ENCODE results near the gene SEMA5A.

SEMA5A gene

DNA sequence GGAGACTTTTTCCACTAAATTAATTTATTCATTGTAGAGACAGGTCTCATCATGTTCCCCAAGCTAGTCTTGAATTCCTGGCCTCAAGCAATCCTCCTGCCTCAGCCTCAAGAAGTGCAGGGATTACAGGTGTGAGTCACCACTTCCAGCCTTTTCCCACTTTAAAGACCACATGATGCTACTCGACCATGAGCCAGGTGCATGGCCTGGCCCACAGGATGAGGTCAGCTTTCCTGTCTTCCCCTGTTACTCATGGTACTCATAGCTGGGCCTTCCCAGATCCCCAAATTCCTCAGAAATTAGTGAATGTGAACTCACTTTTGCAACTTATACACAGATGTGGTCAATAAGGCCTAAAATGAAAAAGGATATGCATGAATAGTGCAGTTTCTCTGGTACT is 395.9 kb downstream of the SEMA5A start:
- no peak for DNase-seq

DNA sequence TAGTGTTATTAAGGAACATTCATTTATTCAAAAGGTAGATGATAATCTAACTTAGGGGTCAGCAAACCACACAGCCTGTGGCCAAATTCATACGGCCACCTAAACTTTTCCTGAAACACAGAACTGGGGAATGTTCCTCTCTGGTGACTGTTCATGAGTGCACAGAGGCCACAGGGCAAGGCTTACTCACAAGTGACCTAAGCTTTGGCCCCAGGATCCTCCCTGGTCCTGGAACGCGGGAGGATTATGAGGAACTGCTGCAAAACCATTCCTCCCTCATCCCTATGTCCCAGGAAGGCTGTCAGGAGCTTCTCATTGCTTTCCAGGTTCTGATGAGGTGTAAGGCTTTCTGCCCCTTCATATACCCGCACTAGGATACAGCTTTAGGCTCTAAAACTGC is 397.6 kb downstream of the SEMA5A start:
- no peak for DNase-seq

DNA sequence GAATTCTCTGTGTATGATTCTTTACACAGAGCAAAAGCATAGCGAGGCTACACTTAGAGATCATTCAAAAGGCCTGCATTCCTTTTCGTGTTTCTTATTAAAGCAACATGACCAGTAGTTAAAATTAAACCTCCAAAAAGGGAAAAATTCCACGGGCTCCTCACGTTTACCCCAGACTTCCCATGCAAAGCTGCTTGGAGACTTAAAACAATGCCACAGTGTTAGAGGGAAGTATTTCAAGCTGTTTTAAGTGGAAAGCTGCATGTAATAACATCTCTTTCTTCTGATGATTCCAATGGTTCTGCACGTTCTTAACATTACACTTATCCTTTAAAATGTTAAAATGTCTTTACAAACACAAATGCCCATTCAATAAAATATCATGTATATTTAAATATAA is 405.2 kb downstream of the SEMA5A start:
- DNase-seq, result no peak

DNA sequence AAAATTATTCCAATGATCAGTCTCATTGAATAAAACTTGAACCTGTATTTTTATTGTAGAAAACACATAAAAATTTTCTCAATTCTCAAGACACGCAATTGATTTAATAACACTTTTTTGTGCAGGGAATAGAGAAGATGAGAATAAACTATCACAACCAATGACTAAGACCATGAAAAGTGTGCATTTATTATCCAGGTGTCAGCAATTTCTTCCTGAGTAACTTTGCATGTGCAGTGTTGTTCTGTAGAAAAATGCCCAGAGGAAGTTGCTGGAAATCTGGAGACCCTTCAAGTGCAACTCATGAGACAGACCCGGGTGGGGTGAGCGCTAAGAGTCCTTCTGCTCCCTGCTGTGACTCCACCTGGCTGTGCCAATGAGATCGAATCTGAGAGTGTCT is 405.7 kb downstream of the SEMA5A start:
- no peak for DNase-seq

DNA sequence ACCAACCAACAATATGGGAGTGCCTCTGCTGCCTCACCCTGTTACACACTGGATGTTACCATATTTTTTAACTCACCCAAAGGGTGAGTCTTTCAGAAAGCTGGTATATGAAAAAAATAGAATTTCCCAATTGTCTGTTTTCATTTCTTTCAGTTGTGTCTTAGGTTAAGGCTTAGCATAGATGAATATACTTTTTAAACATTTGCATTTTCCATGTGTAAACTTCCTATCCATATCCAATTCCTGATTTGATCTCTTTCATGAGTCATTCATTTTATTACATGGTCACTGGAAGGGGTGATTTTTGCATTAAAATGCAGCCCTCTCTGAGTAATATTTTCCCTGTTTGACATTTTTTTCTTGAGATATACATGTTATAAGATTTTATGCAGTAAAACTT is 406.5 kb downstream of the SEMA5A start:
- no peak for DNase-seq

DNA sequence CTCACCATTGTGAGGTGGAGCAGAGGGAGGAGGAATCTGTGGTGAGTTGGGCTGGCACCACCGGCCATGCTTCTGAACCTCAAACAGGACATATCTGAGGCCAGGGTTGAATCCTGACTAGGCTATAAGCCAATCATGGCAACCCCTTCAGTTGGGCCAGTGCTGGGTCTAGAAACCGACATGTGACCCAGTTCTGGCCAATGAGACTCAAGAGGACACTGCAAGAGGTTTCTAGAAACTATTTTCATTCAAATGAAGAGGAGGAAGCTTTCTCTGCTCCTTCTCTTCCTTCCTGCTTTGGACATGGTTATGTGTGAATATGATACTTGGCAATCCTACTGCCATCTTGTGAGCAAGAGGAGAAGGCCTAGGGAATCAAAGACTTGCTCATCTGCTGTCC is 417.7 kb downstream of the SEMA5A start:
- no peak for DNase-seq

DNA sequence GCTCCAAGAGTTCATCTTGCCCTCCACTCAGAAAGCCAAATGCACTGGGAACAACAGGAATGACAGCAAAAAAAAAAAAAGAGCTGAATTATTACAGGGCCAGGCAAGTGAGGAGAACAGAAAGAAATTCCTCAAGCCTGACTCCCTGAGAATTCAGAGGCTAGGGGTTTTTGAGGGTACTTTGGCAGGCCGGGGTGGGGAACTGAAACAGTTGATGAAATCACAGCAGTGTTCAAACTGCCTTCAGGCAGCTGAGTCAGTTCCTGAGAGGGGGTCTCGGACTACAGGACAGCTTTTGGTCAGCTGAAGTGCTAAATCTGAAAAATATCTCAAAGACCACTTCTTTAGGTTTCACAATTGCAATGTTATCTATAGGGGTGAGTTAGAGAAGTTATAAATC is 419.4 kb downstream of the SEMA5A start:
- no peak for DNase-seq

DNA sequence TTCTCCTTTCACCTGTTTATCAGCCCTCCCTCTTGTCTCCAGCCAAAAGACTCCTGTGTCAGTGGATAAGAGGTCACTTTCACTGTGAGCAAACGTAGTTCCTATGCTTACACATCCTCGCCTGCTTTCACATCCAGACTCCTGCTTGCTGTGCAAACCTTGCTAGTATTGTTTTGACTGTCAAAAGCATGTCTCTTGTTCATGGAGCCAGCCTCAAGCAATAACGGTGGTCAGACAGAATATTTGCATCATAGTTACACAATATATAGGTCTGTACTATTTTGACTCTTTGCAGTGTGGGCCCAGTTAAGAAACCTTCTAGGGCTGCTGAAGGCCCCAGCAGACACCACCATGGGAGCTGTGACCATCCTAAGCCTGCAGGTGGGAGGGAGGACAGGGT is 420.0 kb downstream of the SEMA5A start:
- no peak for DNase-seq

DNA sequence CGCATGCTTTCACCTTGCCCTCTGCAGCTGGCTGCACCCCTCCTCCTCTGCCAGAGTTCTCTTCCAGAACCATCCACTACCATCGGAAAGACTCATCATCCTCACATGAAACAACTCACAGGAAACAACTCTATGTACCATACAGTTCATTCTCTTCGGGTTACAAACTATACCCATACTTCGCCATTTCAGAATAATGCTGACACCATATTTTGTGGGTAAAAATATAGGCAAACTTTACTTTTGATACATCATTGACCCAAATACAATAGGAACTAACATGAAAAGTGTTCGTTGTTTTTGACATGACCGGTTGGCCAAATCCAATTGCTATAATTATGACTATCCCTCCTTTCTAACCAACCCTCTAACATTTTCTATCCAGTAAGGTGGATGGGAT is 421.0 kb downstream of the SEMA5A start:
- no peak for DNase-seq

DNA sequence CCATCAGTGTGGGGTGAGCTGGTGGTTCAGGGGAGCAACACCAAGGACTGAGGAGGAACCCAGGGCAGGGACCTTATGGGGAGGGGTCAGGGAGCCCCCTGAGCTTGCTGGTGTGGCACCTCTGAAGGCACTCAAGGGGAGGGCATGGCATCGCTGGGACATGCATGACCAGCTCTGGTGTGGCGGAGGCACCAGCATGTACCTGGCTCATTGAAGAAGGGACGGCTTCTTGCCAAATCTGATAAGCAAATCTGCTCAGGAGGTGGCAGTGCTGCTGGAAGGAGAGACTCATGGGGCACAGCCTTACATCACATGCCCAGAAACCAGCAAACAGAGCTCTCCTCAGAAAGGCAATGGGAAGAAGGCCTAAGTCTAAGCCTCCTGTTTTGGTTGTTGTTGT is 421.8 kb downstream of the SEMA5A start:
- DNase-seq, result no peak

DNA sequence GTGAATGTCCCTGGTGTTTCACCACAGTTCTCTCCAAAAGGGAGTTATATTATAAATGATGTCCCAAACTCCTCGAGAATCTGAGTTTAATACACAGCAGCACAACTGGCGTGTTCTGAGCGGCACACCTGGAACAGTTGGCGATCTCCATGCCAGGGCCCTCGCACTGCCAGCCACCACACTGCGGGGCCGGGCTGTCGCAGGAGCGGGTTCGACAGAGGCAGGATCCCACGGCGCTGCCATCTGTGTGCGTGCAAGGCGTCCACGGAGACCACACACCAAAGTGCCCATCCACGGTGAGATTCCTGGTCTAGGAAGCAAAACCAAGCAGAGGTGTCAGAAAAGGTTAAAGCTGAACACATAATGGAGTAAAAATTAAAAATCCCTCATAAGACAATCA is 423.3 kb downstream of the SEMA5A start:
- no peak for DNase-seq

DNA sequence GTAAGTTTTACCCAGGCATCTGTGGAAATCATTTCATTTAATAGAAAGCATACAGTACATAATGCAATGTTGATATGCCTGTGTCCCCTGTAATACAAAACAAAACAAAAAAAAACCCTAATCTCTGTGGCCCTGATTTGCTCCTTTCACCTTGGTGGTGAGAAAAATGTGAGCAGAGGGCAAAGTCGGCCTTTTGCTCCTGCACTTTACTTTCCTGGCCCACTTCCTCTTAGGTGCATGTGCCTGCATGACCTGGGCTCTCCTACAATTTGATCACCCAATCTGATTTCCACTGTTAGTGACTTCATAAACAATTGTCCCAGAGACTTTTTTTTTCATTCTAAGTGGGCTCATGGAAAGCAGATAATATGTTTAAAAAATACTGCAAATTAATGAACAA is 424.3 kb downstream of the SEMA5A start:
- DNase-seq, result no peak

DNA sequence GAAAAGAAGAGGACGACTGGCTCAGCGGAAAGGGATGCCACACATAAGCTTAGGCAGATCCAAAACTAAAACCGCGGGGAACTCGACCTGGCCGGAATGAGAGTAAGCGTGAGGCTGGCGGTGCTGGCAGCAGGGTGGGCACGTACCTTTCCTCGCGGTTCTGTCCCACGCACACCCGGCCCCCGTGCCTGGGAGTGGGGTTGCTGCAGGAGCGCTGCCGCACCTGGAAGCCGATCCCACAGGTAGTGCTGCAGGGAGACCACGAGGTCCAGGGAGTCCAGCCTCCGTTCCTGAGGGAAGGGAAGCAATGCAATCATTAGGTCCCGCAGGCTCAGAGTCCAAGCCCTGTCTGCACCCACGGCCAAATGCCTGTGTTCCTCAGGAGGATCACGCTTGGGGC is 427.0 kb downstream of the SEMA5A start:
- DNase-seq, result no peak

DNA sequence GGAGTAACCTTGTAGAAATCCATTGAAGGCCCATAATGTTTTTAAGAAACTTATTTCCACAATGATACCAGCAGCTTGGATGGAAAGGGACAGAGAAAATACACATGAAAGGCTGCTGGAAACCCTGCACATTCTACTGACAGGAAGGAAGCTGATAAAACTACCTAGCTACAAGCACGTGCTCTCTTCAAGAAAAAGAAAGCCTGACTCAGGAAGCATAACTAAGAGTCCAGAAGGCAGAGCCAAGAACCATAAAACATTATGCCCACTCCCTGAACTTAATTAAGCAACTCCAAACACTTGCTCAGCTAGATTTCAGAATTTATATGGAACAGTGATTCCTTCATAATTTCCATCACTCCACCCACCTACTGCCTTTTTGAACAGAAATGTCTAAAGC is 430.8 kb downstream of the SEMA5A start:
- DNase-seq, result no peak

DNA sequence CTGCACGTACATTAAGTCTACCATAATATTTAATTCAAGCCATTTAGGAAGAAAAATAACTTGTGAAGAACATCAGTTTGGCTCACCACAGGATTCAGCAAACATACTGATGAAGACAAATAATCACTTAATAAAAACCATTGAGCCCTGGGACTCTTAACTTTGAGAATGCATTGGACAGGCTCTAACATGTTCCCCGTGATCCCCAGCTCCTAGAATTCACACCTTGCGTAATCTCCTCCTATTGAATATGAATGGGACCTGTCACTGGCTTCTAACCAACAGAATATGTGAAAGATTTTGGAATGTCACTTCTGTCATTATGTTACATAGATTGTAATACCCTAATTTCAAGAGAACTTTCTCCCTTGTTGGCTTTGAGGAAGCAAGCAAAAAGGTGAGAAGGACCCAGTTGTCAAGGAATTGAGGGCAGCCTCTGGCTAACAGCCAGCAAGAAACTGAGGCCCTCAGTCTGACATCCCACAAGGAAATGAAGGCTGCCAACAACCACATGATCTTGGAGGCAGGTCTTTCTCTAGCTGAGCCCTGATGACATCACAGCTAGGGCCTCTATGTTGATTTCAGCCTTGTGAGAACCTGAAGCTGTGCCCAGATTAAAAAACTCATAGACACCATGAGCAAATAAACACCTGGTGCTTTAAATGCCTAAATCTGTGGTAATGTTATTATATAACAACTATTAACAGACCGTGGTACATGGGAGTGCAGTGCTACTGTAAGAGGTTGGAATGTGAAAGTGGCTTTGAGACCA is 433.2 kb downstream of the SEMA5A start:
- no peak for DNase-seq

DNA sequence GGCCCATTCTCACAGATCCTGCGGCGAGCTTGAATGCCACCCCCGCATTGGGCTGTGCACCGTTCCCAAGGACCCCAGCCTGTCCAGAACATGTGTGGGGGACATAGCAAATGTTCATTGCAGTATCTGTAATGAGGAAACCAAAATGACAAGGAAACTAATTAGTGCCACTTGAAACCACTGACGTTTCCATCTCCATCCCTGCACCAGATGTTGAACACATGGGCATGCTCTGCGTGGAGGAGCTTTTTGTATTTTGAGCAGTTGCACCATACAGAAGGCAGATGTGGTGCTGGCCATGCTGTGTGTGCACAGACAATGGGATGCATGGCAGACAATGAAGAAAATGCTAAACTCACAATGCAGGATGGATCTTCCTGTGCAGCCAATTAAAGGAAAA is 437.7 kb downstream of the SEMA5A start:
- no peak for DNase-seq

DNA sequence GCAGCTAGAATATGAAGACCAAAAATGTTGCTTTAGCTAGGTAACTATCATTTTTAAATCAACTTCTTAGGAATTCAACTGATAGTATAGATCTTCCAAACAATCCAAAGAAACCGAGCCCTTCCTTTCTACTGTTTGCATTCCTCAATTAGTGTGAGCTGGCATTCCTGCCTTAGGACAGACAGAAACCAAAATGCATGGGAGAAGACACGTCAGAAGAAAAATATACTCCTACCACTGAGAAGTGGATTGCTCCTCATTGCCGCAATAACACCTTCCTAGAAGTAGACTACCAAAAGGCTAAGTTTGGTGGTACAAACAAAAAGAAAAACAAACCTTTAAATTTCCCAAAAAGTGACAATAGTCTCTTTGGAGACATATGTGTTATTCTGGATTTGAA is 440.0 kb downstream of the SEMA5A start:
- DNase-seq, result no peak

DNA sequence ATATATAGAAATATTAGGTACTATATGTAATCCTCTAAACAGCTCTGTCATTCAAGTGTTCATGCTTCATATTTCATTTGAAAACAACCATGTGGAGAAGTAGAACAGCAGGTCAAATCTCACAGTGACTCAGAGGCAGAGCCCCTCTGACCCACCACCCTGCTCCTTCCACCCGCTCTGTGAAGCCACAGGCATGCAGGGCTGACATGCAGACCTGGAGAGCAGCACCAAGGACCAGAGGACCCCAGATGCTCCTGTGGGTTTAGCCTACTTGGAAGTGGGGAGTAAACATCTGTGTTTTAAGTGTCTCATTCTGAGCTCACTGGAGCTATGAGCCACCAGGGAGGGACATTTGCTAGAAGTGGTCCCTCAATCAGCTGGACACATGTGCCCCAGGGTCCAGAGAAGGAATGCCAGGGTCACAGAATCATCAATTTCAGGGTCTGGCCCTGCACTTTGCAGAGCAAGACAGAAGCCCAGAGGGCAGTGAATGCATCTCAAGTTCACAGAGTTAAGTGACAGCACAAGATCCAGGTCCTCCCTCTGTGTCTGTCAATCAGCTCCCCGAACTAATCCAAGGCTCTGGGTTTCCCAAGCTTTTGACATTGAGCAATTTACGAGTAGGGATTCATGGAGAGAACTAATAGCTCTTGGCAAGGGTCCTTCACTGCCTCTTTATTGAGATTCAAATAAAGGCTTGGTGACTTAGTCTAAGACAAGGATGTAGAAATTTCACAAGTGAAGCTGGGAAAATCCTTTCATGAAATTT is 441.1 kb downstream of the SEMA5A start:
- no peak for DNase-seq

DNA sequence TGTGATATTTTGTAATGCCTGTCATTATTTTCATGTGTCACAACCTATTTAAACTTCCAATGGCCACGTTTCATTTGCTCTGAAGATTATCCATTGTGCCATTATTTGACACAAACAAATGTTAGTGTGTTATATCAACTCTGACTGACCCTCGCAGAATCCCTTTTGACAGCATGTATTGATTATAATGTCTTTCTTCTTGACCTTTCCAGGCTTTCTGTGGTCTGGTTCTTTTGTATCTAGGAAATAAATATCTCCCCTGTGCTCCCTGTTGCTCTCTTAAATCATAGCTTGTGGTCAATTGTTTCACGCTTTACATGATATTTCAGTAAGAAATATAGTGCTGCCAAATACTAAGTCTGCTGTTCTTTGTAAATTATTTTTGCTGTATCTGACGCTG is 442.6 kb downstream of the SEMA5A start:
- no peak for DNase-seq

DNA sequence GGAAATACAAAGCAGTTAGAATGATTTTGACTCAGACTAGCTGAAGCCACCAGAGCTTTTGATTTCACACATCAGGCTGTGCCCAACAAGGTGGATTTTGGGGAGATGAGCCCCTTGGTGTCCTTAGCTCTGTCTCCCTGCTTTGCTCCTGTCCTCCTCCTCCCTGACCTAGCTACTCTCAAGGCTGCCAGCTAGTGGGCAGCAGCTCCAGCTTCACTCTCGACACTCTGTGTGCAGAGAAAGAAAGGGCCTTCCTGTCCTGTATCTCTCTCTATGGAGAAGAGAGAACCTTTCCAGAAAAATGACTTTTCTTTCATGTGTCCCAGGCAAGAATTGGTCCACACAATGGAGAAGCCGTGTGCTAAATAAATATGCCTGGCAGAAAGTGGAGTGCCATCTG is 446.2 kb downstream of the SEMA5A start:
- no peak for DNase-seq

DNA sequence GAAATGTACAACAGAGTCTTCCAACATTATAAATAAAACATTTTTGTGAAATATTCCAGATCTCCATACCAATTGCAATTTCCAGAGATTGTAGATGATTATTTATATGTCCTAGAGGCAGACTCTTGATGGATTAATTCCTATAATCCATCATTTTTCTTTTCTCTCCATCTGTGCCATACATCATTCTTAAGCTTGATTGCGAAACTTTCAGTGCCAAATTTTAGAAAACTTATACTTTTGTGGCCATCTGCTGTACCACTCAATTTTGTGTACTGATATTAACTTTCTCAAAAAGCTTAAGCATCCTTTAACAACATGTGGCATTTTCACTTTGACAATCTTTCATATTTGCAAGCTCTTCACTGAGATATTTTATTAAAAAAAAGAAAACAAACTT is 446.9 kb downstream of the SEMA5A start:
- DNase-seq, result no peak

DNA sequence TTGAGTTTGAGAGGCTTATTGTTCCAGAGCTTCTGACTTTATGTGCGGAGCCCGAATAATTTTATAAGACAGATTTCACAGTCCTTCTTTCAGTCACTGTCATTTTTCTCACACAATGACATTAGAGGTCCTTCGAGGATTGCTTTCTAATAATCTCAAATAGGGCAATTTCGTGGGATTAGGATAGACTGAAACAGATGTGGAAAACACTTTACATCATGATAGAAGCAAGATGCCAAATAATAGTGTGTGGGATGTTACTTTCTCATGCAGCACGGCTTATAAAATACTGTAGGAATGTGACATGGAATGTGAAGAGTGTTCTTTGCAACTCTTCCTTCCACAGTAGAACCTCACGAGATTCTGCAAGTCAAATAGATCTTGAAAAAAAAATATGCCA is 451.3 kb downstream of the SEMA5A start:
- no peak for DNase-seq

DNA sequence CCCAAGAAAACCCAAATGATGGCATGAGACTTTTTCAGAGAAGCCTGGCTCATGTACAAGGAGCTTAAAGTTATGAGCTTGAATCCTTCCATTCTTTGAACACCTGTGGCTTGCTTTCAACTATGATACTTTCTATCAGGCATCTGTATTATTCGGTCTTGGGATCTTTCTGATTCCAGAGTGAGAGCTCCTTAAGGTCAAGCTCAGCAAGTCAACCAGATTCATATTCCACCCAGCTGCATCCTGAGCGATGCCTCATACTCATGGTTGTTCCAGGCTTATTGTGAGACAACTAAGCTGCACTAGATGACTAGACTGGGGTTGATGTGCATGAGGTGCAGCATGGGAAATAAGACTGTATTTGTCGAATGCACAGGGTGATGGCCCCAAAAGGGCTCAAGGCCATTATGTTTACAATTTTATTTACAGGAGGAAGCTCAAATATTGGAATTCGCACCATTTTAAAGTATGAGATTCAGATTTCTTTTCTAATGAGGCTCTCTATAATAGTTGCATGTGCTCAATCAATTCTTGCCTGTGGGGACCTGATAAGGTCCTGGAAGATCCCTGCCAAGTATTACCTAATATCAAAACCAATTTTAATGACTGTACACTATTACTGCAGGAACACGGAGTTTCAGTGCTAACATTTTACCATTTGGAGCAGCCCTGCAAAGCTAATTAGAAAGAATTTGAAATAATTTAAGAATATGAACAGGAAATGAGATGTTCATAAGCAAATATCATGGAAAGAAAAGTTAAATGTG is 453.8 kb downstream of the SEMA5A start:
- DNase-seq, result no peak
